HG03439 (cell line): ENCODE results near the gene IL21R.
"Not testable (repeated sequence)": the region's sequence is repeated elsewhere in the genome, so short reads cannot be mapped to it uniquely, and the experiment has no call there.

Source experiments
- ATAC-seq: cut with Tn5 transposase; IDR thresholded peaks from one replicate; pipeline ENCODE4 v1.9.1; 2021; ENCODE audit warnings: mild to moderate bottlenecking, moderate library complexity; ENCODE audit not compliant: unreplicated experiment

IL21R gene

GRCh38 chr16:27441276-27441675, 39.3 kb downstream of the IL21R start:
- ATAC-seq: no peak

DNA sequence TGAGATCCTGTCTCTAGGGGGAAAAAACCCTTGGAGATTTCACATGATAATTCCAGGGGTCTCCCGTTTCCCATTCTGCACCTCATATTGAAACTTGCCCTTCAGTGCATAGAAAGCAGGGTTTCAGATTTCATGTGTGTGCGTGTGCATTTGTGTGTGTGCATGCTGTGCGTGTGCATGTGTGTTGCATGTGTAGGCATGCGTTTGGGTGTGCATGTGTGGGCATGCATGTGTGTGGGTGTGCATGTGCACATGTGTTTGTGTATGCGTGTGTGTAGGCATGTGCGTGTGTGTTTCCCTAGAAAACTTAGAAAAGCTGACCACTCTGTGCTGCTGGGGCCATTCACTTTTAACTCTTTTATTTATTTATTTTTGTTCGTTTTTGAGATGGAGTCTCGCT, 40.0 kb downstream of the IL21R start:
- no peak for ATAC-seq

DNA sequence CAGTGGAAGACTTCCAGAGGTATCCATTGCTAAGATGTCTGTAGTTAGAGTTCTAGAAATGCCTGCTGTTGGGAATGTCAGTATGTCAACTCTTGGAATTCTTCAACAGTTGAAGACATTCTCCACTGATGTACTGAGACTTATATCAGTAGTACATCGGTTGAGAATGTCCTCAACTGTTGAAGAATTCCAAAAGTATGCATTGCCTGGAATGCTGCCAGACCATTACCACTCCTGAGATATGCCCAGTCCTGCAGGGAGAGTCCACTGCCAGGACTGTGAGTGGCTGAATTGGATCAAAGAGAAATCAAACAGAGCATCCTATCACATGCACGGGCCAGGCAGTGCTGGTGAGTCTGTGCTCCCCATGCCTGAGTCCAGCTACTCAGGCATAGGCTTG, 42.0 kb downstream of the IL21R start:
- ATAC-seq: no peak

DNA sequence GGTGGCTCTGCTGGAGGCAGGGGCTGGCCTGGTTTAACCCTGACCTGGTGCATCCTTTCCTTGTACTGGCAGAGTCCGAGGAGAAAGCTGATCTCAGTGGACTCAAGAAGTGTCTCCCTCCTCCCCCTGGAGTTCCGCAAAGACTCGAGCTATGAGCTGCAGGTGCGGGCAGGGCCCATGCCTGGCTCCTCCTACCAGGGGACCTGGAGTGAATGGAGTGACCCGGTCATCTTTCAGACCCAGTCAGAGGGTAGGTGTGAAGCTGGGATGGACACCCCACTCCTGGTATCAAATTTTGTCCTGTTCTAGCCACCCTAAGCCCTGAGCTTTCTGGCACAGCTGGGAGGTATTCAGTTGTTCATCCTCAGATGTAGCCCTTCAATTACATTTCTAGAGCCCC, 42.5 kb downstream of the IL21R start:
- ATAC-seq: no peak

DNA sequence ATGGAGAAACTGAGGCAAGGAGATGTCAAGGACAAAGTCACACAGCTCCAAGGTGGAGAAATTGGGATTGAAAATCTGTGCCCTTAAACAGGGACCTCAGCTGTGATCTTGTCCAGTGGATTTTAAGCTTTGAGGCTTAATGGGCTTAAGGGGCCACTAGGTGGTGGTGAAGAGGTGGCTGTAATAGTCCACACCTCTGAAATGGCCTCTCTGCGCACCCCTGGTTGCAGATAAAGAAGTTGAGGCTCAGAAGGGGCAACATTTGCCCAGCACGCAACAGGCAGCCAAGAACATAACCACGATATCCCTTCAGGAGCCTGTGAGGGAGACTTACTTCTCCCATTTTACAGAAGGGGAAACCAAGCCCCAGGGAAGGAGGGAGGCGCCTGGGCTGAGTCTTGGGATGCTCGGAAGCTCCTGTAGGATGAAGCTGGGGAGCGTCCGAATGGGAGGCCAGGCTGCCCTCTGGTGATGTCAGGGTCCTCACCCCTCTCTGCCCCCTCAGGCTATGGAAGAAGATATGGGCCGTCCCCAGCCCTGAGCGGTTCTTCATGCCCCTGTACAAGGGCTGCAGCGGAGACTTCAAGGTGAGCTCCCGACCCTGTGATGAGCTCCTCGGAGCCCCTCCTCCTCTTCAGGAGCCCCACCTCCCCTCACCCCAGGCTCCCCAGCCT, 43.7 kb downstream of the IL21R start:
- no peak for ATAC-seq

- no peak for ATAC-seq
Measured at GRCh38 chr16:27446721-27447120, 44.7 kb downstream of the IL21R start.

- no peak for ATAC-seq
Measured at GRCh38 chr16:27447301-27447700, 45.3 kb downstream of the IL21R start.

- no peak for ATAC-seq
Measured at GRCh38 chr16:27448532-27449433, 46.8 kb downstream of the IL21R start.

DNA sequence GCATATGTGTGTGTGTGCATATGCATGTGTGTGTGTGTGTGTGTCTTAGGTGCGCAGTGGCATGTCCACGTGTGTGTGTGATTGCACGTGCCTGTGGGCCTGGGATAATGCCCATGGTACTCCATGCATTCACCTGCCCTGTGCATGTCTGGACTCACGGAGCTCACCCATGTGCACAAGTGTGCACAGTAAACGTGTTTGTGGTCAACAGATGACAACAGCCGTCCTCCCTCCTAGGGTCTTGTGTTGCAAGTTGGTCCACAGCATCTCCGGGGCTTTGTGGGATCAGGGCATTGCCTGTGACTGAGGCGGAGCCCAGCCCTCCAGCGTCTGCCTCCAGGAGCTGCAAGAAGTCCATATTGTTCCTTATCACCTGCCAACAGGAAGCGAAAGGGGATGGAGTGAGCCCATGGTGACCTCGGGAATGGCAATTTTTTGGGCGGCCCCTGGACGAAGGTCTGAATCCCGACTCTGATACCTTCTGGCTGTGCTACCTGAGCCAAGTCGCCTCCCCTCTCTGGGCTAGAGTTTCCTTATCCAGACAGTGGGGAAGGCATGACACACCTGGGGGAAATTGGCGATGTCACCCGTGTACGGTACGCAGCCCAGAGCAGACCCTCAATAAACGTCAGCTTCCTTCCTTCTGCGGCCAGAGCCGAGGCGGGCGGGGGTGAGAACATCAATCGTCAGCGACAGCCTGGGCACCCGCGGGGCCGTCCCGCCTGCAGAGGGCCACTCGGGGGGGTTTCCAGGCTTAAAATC, 47.6 kb downstream of the IL21R start:
- ATAC-seq: peak; percentile 49

- peak; percentile 22 for ATAC-seq
Measured at GRCh38 chr16:27450196-27450549, 48.2 kb downstream of the IL21R start.

GRCh38 chr16:27452569-27453493, 50.9 kb downstream of the IL21R start:
- ATAC-seq: no peak

DNA sequence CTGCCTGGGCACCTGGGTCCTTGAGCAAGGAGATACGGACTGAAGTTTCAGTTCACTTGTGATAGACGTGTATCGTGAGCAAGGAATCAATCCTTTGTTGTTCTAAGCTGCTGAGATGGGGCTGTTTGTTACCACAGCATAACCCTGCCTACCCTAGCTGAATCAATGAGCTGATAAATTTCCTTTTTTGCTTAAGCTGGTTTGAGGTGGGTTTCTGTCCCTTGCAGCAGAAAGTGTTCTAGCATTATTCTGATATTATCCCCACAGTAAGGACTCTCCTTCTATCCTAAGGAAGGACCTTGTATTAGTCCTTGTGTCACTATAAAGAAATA, 51.5 kb downstream of the IL21R start:
- no peak for ATAC-seq

DNA sequence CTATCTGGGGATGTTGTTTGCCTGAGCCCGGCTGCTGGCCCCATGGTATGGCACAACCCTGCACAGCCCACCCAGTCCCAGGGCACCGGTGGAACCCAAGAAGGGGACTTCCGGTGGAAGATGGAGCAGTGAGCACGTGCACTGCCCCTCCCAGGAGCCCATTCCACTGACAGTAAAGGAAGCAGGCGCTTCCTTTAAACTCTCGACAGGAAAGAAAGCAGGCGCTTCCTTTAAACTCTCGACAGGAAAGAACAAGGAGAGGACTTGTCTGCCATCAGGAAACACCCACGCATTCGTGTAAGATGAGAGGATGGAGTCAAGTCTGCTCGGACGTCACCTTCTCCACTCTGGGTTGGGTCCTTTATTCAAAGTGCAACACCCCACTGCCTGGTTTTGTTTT, 53.7 kb downstream of the IL21R start:
- no peak for ATAC-seq

DNA sequence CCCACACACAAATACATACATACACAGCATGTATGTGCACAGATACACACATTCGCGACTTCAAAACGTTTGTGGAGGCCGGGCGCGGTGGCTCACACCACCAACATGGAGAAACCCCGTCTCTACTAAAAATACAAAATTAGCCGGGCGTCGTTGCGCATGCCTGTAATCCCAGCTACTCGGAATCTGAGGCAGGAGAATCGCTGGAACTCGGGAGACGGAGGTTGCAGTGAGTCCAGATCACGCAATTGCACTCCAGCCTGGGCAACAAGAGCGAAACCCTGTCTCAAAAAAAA, 55.6 kb downstream of the IL21R start:
- not testable (repeated sequence) for ATAC-seq

DNA sequence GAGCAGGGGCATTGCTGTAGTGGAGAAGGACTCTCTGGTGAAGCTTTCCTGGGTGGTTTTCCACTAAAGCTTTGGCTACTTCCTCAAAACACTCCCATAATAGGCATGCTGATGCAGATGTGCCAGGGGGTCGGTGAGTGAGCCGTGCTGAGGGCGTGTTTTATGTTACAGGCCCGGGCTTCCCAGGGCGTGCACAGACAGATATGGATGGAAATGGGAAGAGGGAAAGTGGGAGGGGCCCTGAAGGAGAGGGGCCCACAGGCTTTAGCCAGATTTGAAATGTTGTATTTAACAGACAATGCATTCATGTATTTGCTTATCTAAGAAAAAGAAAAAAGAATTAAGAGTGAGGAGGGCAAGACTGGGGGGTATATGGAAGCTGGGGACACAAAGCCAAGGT, 56.3 kb downstream of the IL21R start:
- no peak for ATAC-seq

DNA sequence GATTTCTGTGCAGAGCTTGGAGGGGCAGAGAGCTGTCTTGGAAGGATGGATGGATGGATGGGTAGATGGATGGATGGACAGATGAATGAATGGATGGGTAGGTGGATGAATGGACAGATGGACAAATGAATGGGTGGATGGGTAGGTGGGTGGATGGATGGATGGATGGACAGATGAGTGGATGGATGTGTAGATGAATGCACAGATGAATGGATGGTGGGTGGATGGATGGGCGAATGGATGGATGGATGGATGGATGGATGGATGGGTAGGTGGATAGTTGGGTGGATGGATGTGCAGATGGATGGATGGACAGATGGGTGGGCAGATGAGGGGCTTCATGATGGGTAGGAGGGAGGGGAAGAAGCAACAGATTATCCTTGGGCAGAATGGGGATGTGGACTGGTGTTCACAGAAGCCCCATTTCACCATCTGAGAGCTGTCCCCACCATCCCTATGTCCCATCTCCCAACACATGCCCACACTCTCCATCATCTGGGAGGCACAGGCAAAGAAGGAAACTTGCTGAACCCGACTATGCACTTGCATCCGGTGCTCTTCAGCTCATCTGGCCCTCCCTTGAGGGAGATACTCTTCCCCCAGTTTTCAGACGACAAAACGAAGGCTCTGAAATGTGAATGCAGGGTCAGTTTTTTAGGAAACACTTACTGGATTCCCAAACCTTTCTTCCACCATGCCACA, 57.2 kb downstream of the IL21R start:
- no peak for ATAC-seq

DNA sequence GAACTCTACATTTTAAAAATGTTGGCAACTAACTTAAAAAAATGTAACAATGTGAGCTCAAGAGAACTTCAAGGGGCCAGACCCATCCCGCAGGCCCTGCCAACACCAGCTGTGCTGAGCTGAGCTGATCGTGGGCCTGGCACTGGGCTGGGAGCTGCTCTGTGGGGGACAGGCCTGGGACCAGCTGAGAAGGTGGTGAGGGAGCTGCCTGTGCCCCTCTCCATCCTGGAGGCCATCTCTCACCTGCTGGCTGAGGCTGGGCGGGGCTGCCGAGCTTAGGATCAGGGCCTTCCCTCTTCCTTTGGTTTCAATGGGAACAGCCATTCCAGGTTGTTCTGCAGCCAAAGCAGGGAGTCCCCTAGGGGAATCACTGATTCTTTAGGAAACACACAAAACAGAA, 58.2 kb downstream of the IL21R start:
- no peak for ATAC-seq

DNA sequence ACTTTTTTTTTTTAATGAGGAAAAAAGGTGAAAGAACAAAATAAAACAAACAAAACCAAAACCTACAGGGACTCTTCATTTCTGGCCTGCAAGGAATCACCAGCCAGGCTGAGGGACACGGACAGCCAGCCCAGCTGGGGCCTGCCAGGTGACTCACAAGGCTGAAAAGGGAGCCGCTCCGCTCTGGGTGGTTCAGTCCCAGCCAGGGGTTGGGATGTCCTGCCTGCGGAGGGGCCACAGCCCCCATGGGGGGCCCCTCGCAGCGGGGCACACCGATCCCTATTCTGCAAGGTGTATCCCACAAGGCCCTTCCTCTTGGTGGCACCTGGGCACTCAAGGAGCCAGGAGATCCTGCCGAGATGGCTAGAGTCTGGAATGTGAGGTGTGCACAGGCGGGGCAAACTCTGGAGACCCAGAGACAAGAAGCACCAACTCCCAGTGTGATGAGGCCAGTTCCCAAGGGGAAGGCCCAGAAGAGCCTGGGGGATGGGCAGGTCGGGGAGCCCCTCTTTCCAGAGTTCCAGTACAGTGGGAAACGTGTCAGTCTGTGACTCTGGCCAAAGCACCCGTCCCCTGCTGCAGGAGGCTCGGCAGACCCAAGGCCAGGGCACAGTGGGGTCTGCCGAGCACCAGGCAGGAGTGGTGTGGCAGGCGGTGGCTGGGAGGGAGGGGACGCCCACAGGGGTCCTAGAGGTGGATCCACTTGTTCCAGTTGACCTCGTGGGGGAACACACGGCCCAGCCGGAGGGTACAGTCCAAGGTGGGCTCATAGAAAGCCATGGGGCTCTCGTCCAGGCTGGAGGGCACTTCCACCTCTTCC, 58.9 kb downstream of the IL21R start:
- ATAC-seq: no peak

GRCh38 chr16:27461483-27462171, 59.7 kb downstream of the IL21R start:
- no peak for ATAC-seq
